Right lobe of liver (tissue), 4 donors: ENCODE data around the gene NAA30.

ENCODE experiments used
- CTCF ChIP-seq, 4 donors: fragments of 200-600 bp in 3 of 4; fragments of 450-650 bp in 1 of 4; IDR thresholded peaks; one replicate each; pipeline versions ENCODE4 v1.5.1 to v1.8.0; 2016 to 2022; ENCODE audit warnings: antibody characterized with exemption in 4 of 4, mild to moderate bottlenecking in 2 of 4
- POLR2A ChIP-seq: fragments of 450-650 bp; IDR thresholded peaks from one replicate; pipeline ENCODE4 v1.6.1; 2017; ENCODE audit warnings: antibody characterized with exemption, mild to moderate bottlenecking
- donor health status: DM: no; HTN: no; CAD: no.
- donor health status: DM: no; HTN: no; CAD: no.
- donor health status: DM: no; HTN: yes; CAD: no.

- TF ChIP-seq CTCF (IDR thresholded peaks at IDR 0.05) (no peak), POLR2A (no peak)
These were observed 37.8 kb upstream of the NAA30 start for GRCh38 chr14:57352396-57353170.
